Neural crest cell (in vitro differentiated cells): Measurements from ENCODE around the gene CFAP53. TPM values are rescaled to one million over a fixed set of nuclear protein-coding genes. Genes with fewer than 3 reads are reported as not detected.
A peak's percentile ranks its signal among the peaks of the same experiment; 100 is the strongest.

Experiments
- DNase-seq: peaks from one replicate; pipeline ENCODE4 v3.0.0; 2021; ENCODE audit warnings: low read depth, mixed read lengths, low spot score
- H3K27ac Mint-ChIP-seq: one replicate; pipeline ENCODE4 v1.8.0; 2021; ENCODE audit warnings: mild to moderate bottlenecking, mixed read lengths; ENCODE audit not compliant: unreplicated experiment
- H3K27me3 Mint-ChIP-seq: 2 replicates; pipeline ENCODE4 v1.8.0; 2021; ENCODE audit warnings: low read depth, mild to moderate bottlenecking, mixed read lengths
- H3K36me3 Mint-ChIP-seq: 2 replicates; pipeline ENCODE4 v1.8.0; 2021; ENCODE audit warnings: low read depth, mild to moderate bottlenecking, mixed read lengths
- H3K4me1 Mint-ChIP-seq: 2 replicates; pipeline ENCODE4 v1.8.0; 2021; ENCODE audit warnings: mixed read lengths
- H3K4me3 Mint-ChIP-seq: one replicate; pipeline ENCODE4 v1.8.0; 2021; ENCODE audit warnings: mild to moderate bottlenecking, mixed read lengths
- H3K9me3 Mint-ChIP-seq: 2 replicates; pipeline ENCODE4 v1.8.0; 2021; ENCODE audit warnings: mixed read lengths
- total RNA-seq: library from RNA; stranded (reverse); gene quantifications from 2 replicates; pipeline ENCODE4 v1.2.1, GENCODE V29; 2021
- TF ChIP-seq, protein P1 (sequence below): fragments of 200-600 bp; sonication (generic); conservative IDR thresholded peaks from 2 replicates; pipeline ENCODE4 v1.5.0; 2021; ENCODE audit warnings: antibody characterized with exemption, mild to moderate bottlenecking

CFAP53 gene
- total RNA-seq, 1 donor from 2014 or later = 0.54 TPM

DNA sequence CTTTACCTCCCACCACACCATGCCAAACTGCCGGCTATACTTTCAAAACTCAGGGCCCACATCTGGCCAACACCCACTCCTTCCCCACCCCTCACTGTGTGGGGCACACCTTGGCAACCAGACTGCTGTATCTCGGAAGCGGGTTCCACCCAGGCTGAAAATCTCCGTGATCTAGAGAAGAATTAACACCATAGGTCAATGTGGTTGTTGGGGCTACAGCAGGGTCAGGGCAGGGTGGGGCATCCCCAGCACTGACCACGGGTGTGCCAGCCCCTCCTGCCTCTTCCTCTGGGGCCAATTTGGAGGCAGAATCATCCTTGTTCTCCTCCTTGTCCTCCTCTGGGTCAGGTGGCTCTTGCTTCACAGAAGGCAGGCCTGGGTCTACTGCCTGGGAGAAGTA, 6.3 kb upstream of the CFAP53 start:
- H3K9me3 Mint-ChIP-seq = no peaks in the 10 kb centered on the region
- TF ChIP-seq, protein P1, sequence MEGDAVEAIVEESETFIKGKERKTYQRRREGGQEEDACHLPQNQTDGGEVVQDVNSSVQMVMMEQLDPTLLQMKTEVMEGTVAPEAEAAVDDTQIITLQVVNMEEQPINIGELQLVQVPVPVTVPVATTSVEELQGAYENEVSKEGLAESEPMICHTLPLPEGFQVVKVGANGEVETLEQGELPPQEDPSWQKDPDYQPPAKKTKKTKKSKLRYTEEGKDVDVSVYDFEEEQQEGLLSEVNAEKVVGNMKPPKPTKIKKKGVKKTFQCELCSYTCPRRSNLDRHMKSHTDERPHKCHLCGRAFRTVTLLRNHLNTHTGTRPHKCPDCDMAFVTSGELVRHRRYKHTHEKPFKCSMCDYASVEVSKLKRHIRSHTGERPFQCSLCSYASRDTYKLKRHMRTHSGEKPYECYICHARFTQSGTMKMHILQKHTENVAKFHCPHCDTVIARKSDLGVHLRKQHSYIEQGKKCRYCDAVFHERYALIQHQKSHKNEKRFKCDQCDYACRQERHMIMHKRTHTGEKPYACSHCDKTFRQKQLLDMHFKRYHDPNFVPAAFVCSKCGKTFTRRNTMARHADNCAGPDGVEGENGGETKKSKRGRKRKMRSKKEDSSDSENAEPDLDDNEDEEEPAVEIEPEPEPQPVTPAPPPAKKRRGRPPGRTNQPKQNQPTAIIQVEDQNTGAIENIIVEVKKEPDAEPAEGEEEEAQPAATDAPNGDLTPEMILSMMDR = no peak
- no peak overlapping the region for H3K4me3 Mint-ChIP-seq
- DNase-seq = no peak
- H3K27me3 Mint-ChIP-seq = no peaks in the 10 kb centered on the region
- H3K27ac Mint-ChIP-seq = no peak overlapping the region
- no peaks in the 10 kb centered on the region for H3K4me1 Mint-ChIP-seq
- H3K36me3 Mint-ChIP-seq = peaks cover 32% of the 10 kb centered on the region

DNA sequence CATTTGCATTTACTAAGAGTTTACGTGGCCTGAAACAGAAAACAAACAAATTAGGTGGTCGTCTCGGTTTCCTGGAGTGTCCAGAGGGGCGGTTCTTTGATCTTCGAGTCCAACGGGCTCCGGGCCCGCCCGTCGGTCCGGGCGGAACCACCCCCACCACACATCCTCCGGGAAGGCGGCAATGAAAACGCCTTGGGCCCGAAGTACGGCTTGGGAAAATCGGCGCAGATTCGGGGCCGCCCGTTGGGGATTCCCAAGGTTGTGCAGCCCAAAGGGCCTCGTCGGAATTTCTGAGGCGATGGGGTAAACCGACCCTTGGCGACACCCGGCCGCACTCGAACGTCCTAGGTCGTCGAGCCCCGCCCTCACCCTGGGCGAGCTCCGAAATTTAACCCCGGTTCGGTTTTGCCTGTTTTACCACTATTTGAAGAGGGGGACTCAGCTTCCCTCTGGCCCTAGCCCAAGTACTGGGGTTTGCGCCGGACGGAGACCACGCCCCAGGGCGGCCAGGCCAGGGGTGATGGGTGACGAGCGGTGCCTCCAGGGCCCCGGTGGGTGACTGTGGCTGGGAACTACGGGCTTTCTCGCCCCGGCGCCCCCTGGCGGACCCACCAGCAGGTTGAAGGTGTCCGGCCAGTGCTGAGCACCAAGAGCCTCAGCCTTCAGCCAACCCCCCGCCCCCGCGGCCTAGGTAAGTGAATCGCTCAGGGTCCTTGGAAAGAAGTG, 1.9 kb upstream of the CFAP53 start:
- H3K9me3 Mint-ChIP-seq = no peaks in the 10 kb centered on the region
- DNase-seq = peak; percentile 47
- peaks cover 11% of the 10 kb centered on the region for H3K27me3 Mint-ChIP-seq
- H3K4me1 Mint-ChIP-seq = peaks cover 10% of the 10 kb centered on the region
- H3K36me3 Mint-ChIP-seq = peaks cover 19% of the 10 kb centered on the region
- peak overlapping the region; percentile 64 for H3K4me3 Mint-ChIP-seq
- TF ChIP-seq, protein P1 = peak; percentile 69
- H3K27ac Mint-ChIP-seq = no peak overlapping the region

DNA sequence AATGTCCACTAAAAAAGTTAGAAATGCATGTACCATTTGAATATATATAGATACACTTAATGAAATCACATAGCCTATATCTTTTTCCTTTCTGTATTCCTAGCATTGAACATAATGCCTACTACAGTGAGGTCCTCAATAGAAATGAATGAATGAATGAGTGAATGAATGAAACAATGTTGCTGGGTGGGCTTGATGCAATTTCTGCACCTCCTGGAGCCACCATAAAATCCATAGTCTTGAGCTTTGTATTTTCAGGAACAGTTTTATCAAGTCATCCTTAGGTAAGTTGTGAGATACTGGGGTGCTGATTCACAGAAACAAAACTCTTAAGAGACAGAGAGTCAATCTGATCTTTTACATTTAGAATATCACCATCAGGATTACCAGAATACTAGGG, 3.3 kb downstream of the CFAP53 start:
- Mint-ChIP-seq H3K4me1 (peaks cover 10% of the 10 kb centered on the region), H3K27me3 (peaks cover 23% of the 10 kb centered on the region), H3K27ac (no peak overlapping the region), H3K9me3 (peaks cover 4% of the 10 kb centered on the region), H3K4me3 (no peak overlapping the region), H3K36me3 (peaks cover 5% of the 10 kb centered on the region)
- no peak for DNase-seq
- TF ChIP-seq, protein P1 = no peak

DNA sequence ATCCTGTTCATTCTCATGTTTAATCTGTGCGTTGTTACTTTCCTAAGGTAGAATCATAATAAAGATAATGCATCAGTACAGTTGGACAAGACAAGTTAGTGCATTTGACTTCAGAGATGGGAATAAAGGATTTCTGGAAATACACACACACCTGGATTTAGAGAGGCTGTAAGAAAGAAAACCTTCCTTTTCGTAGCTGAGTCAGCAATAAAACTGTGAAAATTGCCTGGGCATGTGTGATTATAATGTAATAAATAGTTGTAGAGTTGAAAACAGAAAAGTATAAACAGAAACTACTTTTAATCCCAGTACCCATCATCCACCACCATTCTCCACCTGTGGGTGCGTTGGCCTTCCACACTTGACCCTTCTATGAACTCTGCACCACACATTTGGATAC, 15.4 kb downstream of the CFAP53 start:
- no peak for DNase-seq
- H3K4me3 Mint-ChIP-seq = no peak overlapping the region
- H3K4me1 Mint-ChIP-seq = no peaks in the 10 kb centered on the region
- peaks cover 3% of the 10 kb centered on the region for H3K36me3 Mint-ChIP-seq
- no peak overlapping the region for H3K27ac Mint-ChIP-seq
- no peaks in the 10 kb centered on the region for H3K9me3 Mint-ChIP-seq
- TF ChIP-seq, protein P1 = no peak
- H3K27me3 Mint-ChIP-seq = no peaks in the 10 kb centered on the region

DNA sequence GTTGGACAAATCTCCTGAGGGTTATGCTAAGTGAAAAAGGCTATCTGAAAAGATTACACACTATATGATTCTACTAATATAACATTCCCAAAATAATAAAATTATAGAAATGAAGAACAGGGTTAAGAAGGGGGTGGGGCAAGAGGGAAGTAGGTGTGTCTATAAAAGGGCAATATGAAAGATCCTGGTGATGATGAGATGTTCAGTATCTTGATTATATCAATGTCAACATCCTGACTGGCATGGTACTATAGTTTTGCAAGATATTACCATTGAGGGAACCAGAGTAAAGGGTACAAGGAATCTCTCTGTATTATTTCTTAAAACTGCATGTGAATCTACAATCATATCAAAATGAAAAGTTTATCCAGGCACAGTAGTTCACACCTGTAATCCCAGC, 16.7 kb downstream of the CFAP53 start:
- TF ChIP-seq, protein P1 = no peak
- no peak overlapping the region for H3K4me3 Mint-ChIP-seq
- no peaks in the 10 kb centered on the region for H3K27me3 Mint-ChIP-seq
- DNase-seq = no peak
- no peaks in the 10 kb centered on the region for H3K9me3 Mint-ChIP-seq
- no peak overlapping the region for H3K27ac Mint-ChIP-seq
- no peaks in the 10 kb centered on the region for H3K4me1 Mint-ChIP-seq
- H3K36me3 Mint-ChIP-seq = peaks cover 3% of the 10 kb centered on the region
